Stimulated activated CD8-positive, alpha-beta memory T cell treated with anti-CD3 and anti-CD28 coated beads, Interleukin-15, amount 100 ng/mL, for 48 hours (primary cell): ENCODE measurements around the gene SEC16A.

Experiments used
- DNase-seq, 2 donors: peaks; one replicate each; pipeline ENCODE4 v3.0.0-alpha.2; 2020; ENCODE audit warnings: low read depth in 2 of 2

SEC16A gene

DNA sequence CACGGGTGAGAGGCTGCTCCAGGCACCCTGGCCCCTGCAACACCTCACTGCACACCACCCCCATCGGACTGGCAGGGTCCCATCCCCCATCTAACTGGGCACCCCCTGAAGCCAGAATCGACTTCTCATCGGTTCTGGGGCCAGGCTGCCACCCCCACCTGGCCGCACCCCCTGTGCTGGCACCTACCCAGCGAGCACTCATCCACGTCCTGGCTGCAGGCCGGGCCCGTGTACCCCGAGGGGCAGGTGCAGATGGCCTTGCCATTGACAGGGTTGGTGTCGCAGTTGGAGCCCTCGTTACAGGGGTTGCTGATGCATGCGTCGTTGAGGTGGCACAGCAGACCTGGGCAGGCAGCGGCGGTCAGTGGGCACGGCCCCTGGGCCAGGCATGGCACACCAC is 35.1 kb upstream of the SEC16A start:
- no peak for DNase-seq

DNA sequence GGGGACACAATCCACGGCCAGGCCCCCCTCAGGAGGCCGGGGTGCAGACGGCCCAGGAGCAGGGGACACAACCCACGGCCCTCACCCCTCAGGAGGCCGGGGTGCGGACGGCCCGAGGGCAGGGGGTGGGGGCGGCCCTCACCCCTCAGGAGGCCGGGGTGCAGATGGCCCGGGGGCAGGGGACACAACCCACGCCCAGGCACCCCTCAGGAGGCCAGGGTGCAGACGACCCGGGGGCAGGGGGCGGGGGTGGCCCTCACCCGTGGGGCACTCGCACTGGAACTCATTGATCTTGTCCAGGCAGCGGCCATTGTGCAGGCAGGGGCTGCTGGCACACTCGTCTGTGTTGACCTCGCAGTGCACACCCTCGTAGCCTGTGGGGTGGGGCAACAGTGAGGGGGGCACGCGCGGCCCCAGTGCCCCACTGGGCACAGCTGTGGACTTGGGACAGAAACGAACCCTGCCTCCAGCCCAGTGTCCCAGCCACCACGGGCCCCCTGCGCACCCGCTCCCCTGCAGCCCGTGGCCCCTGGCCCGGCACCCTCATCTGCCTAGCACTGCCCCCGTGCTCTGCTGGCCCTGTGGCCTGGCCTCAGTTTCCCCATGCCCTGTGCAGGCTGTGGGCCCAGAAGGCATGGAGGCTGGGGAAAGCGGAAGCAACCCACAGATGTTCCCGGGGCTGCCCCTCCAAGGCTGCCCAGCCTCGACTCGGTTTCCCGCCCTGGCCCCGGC is 34.3 kb upstream of the SEC16A start:
- DNase-seq: no peak

DNA sequence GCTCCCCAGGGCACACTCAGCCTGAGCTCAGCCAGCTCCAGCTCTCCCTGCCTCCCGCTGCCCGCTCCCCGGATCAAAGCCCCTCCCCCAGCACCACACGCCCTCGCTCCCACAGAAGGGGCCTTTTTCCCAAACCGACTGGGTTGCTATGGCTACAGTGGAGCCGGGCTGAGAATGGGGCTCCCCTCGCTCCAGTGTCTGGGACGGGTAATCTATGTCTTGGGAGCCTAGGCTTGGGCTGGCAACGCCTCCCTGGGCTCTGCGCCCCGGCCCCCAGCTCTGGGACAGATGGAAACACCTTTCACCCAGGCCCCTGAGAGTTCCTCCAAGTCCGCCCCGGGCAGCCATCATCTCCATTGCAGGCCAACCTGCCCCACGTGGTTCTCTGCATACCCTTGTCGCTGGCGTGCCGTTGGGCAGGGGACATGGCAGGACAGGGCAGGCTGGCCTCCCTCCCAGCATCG is 33.4 kb upstream of the SEC16A start:
- DNase-seq: no peak

DNA sequence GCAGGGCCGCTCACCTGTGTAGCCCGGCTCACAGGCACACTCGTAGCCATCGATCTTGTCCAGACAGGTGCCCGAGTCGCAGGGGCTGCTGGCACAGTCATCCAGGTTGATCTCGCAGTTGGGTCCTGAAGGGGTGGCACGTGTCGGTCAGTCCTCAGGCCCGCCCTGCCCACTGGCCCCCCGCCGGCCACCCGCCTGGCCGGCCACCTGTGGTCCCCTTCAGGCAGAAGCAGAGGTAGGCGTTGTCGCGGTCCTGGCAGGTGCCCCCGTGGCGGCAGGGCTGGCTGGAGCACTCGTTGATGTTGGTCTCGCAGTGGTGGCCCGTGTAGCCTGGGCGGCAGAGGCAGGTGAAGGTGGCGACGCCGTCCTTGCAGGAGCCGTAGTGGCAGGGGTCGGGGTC is 32.4 kb upstream of the SEC16A start:
- no peak for DNase-seq

DNA sequence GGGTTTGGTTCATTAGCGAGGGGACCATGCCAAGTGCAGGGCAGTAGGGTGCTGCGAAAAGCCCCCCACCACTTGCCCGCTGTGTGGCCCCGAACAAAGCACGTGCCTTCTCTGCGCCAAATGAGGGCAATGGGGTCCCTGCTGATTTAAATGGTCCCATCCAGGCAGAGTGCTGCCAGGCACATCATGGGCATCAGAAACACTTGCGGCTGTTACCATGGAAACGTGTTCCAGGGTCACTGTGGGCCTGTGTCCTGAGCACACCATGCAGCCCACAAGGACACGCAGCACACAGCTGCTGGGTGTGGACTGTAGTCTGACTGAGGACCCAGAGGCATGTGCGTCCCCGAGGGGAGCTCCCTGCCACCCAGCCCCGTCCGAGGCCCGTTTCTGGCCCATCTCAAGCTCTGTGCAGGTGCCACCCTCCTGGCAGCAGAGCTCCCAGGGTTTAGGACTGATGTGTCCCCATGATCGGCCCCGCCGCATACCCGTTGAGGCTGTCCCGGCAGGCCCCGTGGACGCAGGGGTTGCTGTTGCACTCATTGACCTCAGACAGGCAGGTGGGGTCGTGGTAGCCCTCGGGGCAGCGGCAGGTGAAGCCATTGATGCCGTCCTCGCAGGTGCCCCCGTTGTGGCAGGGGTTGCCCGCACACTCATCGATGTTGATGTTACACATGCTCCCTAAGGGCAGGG is 31.3 kb upstream of the SEC16A start:
- no peak for DNase-seq

DNA sequence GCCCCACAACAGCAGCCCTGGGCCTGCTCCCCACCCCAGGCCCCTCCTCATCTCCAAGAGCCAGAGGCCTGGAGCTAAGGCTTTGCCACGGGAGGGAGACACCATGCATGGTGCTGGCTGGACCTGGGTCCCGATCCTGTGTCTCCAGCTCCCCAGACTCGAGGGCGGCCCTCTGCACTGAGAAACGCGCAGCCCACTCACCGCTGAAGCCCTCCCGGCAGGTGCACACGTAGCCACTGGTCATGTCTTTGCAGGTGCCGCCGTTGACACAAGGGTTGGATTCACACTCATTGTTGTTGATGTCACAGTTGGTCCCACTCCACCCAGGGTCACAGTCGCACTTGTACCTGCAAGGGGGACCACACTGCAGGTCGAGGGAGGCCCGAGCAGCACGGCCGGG is 30.4 kb upstream of the SEC16A start:
- no peak for DNase-seq

DNA sequence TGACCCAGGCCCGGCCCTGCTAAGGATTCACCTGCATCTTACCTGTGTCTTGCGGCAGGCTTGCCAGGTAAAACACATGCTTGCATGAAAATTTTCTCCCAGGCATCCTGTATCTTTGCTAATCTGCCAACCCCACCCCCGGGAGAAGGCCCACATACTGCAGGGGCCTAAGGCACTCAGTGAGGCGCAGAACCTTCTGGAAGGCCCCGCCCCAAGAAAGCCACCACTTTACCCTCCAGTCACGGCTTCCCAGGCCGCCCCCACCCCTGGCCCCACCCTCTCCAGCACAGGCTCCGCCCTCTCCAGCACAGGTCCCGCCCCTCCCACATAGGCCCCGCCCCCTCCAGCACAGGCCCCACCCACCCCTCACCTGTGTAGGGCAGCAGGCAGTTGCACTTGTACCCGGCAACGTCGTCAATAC is 29.8 kb upstream of the SEC16A start:
- no peak for DNase-seq

DNA sequence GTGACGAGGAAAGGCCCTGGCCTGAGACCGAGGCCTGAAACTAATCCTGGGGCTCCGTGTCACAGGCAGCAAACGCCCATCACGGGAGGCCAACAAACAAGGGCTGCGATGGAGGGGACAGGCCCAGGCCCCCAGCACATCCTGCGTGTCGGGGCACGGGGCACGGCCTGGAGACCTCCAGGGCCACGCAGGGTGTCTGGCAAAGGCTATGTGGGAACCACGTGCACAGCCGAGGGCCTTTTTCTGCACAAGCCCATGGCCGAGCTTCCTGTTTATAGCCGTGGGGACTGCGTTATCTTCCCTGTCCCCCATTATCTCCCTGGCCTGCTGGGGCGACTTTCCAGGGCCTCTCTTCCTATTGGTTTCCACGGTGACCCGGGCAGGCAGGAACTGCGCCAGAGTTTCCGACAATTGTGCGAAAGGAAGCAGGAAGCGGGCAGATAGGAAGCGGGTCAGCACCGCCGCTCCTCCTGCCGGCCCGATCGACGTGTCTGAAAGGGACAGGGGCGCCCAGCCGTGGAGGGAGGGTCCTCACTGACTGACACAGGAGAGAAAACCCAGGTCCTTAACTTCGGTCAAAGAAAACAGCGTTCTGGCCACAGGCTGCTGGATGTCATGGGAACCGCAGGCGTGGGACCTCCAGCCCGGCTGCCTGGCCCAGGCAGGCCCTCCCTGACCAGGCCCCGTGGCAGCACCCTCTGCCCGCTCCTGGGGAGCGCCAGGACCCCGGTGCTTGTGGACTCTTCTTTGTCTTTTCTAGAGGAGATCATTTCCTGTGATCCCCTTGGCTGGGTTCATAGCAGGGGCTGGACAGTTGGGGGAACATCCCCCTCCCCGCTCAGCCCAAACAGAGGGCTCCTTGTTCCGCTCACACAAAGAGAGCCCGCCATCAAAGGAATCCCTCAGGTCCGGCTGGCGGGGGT is 29.1 kb upstream of the SEC16A start:
- DNase-seq: no peak

DNA sequence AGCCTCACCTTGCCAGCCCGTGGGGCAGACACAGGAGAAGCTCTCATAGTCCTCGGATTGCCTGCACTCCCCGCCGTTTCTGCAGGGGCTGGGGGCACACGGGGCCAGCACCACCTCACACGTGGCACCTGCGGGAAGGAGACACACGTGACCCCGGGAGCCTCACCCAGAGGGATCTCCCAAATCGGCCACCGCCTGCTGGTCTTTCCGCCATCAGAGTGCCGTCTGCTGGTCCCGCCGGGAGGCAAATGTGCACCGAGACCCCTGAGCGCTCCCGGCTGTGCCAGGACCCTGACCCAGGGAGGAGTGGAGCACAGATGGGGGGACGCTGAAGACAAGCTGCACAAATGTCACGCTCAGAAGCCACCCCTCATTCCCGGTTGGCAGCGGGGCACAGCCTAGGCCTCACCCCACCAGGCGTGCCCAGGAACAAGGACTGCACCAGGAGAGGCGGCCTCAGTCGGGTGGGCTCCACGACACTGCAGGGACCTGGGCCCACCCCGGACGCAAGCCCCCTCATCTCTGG is 28.4 kb upstream of the SEC16A start:
- DNase-seq: no peak

DNA sequence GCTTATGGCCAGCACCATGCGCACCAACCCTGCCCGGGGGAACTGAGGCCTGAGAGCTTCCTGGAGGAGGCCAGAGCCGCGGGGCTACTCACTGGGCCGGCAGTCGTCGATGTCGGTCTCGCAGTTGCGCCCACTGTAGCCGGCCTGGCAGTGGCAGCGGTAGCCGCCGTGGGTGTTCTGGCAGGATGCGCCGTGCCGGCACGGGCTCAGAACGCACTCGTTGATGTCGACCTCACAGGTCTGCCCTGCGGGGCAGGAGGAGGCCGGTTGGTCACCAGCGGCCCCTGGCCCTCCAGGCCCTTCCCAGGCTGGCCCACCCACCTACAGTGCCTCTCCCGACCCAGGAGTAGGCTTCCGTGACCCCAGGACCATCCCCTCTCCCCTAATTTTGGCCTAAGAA is 27.7 kb upstream of the SEC16A start:
- no peak for DNase-seq

DNA sequence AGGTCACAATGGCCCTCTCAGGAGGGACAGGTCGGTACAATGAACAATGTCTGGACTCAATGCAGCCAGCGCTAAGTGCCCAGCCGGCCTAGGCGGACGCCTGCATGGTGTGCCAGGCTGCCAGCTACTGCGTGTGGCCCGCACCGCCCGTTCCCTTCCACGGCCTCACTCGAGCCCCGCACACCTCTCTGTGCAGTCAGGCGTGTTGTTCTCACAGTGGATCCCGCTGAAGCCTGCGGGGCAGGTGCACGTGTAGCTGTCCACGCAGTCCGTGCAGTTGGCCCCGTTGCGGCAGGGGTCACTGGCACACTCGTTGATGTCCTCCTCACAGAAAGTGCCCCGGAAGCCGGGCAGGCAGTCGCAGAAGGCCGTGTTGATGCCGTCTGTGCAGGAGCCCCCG is 26.7 kb upstream of the SEC16A start:
- no peak for DNase-seq

DNA sequence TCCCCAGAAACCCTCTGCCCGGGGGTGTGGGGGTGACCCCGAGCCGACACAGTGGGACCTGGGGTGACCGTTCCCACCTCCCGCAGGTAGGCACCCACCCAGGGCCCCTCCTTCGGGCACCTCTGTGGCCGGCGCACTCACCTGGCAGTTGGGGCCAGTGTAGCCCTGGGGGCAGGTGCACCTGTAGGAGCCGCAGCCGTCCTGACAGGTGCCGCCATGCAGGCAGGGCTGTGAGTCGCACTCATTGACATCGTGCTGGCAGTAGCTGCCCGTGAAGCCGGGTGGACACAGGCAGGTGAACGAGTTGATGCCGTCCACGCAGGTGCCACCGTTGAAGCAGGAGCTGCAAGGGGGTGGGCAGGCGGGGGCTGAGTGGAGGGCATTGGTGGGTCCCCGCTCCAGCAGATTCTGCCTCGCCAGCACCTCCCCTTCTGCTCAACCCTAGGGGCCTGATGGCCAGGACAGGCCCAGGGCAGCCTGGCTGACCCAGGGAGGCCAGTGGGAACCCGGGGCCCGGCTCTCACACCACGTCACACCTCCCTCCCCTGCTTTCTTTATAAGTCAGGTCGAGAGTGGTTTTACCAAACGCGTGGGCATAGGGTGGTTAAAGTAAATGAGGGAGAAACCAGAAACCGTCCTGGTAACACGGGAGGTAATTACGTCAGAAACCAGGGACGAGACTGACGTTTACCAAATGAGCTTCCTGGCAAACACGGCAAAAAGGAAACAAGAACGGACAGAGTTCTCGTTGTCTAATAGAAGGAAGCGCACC is 26.1 kb upstream of the SEC16A start:
- DNase-seq: no peak

DNA sequence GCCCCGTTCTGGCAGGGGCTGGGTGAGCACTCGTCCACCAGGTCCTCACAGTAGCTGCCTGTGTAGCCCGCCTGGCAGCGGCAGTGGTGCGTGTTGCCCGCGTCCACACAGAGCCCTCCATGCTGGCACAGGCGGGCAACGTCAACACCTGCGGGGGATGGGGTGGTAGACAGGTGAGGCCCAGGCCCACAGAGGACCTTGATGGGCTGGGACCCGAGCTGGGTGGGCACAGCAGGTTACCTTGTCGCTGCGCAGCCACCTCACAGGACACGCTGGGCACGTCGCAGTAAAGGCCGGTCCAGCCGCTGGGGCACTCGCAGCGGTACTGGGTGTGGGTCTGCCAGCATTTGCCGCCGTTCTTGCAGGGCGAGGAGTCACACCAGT is 25.1 kb upstream of the SEC16A start:
- no peak for DNase-seq

DNA sequence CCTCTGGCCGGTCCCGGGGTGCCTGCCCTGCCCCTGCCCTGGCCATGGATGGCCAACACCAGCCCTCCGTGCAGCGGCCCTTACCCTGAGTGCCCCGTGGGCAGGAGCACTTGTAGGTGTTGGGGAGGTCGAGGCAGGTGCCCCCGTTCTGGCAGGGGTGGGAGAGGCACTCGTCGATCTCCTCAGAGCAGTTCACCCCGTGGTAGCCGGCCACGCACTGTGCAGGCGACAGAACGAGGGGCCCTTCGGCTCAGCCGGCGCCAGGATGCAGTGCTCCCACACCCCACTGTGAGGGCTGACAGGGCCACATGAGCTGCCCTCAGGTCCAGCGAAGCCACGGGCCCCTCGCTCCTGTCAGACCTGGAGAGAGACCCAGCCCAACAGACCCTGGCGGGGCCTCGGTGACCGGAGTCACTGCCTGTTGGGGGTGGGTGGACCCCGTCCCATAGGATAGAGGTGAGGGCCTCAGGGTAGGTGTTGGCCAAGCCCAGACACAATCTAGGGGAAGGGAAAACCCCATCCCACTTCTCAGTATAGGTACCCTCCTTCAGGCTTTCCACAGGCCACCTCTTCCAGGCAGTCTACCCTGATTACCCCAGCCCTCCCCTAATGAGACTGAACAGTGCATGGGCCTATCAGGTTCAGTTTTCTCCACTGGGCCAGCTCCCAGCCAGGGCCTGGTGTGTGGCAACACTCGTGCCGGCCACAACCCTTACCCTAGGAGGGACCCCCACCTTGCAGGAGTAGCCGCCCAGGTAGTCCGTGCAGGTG is 24.6 kb upstream of the SEC16A start:
- DNase-seq: no peak

DNA sequence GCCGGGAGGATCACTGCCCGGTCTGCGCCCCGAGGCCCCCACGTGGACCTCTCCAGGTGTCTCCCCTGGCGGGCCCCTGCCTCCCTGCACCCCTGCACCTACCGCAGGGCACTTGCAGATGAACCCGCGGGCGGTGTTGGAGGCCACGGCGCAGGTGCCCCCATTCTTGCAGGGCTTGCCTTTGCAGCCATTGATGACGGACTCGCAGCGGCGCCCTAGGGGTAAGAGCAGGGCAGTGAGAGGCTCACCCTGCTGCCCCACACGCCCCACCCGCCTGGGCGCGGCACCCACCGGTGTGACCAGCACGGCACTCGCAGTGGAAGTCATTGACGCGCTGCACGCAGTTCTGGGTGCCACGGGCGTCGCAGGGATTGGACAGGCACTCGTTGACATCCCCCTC is 23.6 kb upstream of the SEC16A start:
- no peak for DNase-seq

DNA sequence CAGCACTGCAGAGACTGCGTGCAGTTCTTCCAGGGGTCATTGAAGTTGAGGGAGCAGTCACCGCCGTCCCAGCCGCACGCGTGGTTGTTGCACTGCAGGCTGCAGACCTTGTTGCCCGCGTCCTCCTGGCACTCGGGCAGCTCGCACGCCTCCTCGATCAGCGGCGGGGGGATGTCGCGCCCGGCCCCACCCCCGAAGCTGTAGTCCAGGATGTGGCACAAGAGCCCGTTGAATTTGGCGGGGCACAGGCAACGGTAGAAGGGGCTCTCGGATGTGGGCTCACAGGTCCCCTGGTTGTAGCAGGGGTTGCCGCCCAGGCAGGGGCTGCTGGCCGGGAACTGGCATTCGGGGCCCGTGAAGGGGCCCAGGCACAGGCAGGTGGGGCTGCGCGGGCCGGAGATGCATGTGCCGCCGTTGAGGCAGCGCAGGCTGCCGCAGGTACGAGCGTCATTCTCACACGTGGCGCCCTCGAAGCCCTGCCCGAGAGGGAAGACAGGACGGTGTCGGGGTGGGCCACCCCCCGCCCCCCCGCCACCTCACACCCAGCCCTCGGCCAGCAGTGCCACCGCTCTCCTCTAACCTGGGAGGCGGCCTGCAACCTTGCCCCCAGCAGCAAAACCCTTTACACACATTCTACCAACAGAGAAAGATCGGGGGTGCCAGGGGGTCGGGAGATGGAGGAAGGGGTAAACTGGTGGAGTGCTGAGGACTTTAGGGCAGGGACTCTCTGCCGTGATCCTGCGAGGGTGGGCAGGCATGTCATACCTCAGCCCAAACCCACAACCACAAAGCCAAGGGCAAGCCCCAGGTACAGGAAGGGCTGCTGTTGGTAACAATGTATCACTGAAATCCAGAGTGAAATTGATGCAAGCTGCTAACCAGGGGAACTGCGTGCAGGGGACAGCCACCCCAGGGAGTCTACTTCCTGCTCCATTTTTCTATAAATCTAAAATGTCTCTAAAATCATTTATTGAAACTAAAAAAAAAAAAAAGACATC is 22.9 kb upstream of the SEC16A start:
- DNase-seq: no peak

DNA sequence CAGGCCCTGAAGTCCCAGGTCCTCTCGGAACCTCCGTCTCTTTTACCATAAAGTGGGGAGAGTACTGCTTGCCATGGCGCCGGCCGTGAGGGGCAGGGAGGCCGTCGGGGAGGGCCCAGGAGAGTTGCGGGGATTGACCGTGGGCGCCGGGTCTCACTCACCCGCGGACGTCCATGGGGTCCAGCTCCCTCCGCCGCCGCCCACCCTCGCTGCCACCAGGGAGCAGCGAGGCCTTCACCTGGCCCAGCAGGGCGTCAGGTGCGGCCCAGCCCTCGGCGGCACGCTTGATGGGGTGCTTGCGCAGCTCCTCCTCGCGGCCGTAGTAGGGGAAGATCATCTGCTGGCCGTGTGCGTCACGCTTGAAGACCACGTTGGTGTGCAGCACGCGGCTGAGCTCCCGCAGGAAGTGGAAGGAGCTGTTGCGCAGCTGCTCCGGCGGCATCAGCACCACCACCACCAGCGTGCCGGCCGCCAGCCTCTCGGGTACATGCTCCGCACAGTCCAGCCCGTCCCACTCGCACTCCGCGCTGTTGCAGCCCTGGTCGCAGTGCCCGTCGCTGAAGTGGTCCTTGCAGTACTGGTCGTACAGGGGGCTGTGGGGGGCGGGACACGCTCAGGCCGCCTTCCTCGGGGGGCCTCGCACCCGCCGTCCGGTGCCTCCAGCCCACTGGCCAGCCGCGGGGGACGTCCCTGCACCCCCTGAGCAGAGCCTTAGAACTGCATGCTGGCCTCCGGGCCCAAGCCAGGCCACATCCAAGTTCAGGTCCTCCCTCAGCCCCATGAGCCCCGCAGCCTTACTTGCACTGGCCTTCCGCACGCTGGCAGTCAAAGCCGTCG is 21.9 kb upstream of the SEC16A start:
- no peak for DNase-seq

DNA sequence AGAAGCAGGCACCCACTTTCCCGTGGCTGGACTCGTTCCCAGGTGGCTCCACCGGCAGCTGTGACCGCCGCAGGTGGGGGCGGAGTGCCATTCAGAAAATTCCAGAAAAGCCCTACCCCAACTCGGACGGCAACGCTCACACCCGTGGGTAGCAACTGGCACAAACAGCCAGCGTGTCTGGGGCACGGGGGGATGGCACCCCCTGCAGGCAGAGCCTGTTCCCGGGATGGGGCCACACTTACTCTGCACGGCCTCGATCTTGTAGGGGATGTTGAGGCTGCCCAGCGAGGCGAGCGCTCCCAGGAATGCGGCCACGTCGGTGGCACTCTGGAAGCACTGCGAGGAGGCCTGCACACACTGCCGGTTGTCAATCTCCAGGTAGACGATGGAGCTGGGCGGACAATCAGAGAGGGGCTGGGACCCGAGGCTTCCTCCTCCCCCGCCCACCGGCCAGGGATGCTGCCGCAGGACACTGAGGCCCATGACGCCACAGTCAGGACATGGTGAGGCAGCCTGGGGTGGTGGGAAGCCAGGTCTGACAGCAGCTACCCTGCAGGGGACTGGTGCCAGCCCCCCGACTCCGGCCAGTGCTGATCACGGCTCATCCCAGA is 20.2 kb upstream of the SEC16A start:
- no peak for DNase-seq
